ENCODE data around the gene NLGN3.

DNA sequence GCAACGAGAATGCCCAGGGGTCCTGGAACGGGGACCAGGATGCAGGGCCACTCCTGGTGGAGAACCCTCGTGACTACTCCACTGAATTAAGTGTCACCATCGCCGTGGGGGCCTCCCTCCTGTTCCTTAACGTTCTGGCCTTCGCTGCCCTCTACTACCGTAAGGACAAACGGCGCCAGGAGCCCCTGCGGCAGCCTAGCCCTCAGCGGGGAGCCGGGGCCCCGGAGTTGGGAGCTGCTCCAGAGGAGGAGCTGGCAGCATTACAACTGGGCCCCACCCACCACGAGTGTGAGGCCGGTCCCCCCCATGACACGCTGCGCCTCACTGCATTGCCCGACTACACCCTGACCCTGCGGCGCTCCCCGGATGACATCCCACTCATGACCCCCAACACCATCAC lies 24.9 kb downstream of the NLGN3 start:
- TF ChIP-seq CTCF (IDR thresholded peaks at IDR 0.05): no peak
- TF ChIP-seq POLR2A (IDR thresholded peaks at IDR 0.05): no peak

All from lower leg skin (tissue), 3 donors.